ENCODE results near the gene DHRS1. TPM values are rescaled to one million over a fixed set of nuclear protein-coding genes. Genes with fewer than 3 reads are reported as not detected.

Gene DHRS1
- total RNA-seq, 1 donor from 2014 or later = 32.5 TPM

DNA sequence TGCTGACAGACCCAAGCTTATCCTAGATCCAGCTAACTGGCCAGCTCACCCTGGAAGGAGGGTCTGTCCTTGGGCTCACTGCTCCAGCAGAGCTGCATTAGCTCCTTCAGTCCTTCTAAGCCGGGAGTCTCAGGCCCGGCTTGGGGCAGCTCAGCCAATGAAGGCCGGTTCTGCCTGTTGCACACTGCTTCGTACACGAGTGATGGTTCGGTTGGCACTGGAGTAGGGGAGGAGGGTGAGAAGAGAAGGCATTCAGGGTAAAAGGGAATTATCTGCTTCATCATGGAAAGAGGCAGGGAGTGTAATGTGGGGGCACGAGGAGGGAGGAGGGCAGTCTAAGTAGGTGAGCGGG lies 38.2 kb upstream of the DHRS1 start:
- peaks cover 47% of the 10 kb centered on the region for H3K4me1 Mint-ChIP-seq
- ATAC-seq (ENCODE audit: low read depth) (no peak), DNase-seq (no peak)
- H3K27ac Mint-ChIP-seq = no peak overlapping the region
- H3K27me3 Mint-ChIP-seq = peaks cover 18% of the 10 kb centered on the region
- peak overlapping the region; percentile 32 for H3K4me3 Mint-ChIP-seq
- CTCF ChIA-PET = interaction anchor here (0.7 to 13.6 kb wide), 2 partner anchors 26 to 96 kb away, joined by 3 to 353 read pairs; partner anchors contain the start of genes CBLN3, KHNYN and LTB4R
- POLR2A ChIA-PET = interaction anchor here (1.0 to 11.5 kb wide), 3 partner anchors 93 to 104 kb away, joined by 3 to 216 read pairs (median 7); partner anchors contain the start of genes CBLN3, KHNYN and SDR39U1
- no peaks in the 10 kb centered on the region for H3K9me3 Mint-ChIP-seq
- intact Hi-C loops (cut with micrococcal nuclease) = loop anchor here (10.0 kb wide), 2 partner anchors 337 to 783 kb away; partner anchors contain the start of genes THTPA and ZFHX2
- H3K36me3 Mint-ChIP-seq (ENCODE audit: low read depth) = peaks cover 22% of the 10 kb centered on the region
- TF ChIP-seq, protein P1, sequence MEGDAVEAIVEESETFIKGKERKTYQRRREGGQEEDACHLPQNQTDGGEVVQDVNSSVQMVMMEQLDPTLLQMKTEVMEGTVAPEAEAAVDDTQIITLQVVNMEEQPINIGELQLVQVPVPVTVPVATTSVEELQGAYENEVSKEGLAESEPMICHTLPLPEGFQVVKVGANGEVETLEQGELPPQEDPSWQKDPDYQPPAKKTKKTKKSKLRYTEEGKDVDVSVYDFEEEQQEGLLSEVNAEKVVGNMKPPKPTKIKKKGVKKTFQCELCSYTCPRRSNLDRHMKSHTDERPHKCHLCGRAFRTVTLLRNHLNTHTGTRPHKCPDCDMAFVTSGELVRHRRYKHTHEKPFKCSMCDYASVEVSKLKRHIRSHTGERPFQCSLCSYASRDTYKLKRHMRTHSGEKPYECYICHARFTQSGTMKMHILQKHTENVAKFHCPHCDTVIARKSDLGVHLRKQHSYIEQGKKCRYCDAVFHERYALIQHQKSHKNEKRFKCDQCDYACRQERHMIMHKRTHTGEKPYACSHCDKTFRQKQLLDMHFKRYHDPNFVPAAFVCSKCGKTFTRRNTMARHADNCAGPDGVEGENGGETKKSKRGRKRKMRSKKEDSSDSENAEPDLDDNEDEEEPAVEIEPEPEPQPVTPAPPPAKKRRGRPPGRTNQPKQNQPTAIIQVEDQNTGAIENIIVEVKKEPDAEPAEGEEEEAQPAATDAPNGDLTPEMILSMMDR (IDR thresholded peaks at IDR 0.05) = no peak

DNA sequence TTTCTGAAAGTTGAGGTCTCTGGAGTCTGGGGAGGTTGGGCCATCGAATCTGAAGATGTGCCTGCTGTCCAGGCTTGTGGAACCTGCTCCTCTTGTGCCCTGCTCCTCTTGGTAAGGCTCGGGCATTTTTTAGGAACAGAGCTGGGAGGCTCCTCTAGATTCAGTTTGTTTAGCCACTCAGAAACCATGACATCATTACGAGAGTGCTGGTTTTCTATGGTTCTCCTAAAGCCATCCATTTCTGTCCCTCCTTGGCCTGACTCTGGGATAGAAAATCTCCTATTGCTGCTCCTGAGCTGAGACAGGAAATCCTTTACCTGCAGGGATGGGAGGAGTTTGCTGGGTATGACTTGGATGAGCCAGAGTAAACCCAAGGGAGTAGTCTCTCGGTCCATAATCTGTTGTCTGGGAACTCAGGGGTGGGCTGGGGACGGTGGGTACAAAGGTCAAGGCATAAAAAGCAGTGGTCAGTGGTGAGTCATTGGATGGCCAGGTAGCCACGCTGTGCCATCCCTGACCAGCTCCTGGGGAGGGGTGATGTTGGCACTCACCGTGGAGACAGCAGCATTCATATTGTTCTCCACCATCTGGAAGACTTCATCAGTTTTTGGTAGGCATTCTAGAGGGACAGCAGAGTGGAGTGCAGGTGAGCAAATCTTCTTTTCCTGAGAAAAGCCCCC lies 37.7 kb upstream of the DHRS1 start:
- Mint-ChIP-seq H3K36me3 (ENCODE audit: low read depth) (peaks cover 22% of the 10 kb centered on the region), H3K9me3 (no peaks in the 10 kb centered on the region), H3K4me3 (no peak overlapping the region), H3K27ac (no peak overlapping the region), H3K27me3 (peaks cover 18% of the 10 kb centered on the region), H3K4me1 (peaks cover 51% of the 10 kb centered on the region)
- TF ChIP-seq, protein P1 (IDR thresholded peaks at IDR 0.05) = no peak
- ChIA-PET CTCF (interaction anchor here (0.7 to 13.6 kb wide), 2 partner anchors 26 to 97 kb away, joined by 3 to 353 read pairs; partner anchors contain the start of genes CBLN3, KHNYN and LTB4R), POLR2A (interaction anchor here (1.0 to 11.5 kb wide), 2 partner anchors 94 to 99 kb away, joined by 3 to 216 read pairs; partner anchors contain the start of genes CBLN3 and KHNYN)
- intact Hi-C loops (cut with micrococcal nuclease) = loop anchor here (10.0 kb wide), 2 partner anchors 338 to 782 kb away; partner anchors contain the start of genes THTPA and ZFHX2
- ATAC-seq (ENCODE audit: low read depth) (no peak), DNase-seq (no peak)

DNA sequence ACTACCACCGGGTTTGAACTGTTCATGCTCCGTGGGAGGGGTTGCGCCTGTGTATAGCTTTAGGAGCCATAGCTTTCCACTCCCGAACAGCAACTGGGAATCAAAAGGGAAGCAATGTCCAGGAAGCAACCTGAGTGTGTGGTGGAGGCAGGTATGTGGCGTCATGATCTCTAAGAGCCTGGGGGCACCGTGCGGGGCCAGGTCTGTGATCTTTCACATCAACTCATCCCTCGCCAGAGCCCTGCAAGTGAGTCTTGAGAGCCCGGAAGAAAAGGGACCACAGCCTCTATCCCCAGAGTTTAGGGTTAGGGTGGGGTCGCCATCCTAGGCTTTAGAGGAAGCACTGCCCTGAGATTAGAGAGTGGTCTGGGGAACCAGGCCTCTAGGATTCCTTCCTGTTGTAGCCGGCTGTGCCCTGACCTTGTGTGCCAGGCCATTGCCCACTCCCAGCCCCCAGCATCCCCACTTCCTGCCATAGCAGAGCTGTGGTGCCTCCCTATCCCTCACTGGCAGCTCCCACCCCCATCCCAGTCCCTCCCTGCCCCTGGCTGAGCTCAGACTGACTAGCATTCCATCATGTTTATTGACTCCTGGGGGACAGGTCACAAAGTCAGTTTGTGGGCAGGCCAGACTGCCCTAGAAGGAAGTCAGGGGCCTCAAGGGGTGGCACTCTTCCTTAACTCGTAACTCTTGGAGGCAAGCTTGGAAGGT lies 36.0 kb upstream of the DHRS1 start:
- H3K27ac Mint-ChIP-seq = no peak overlapping the region
- H3K4me1 Mint-ChIP-seq = peaks cover 58% of the 10 kb centered on the region
- peak overlapping the region; percentile 38 for H3K4me3 Mint-ChIP-seq
- H3K36me3 Mint-ChIP-seq (ENCODE audit: low read depth) = peaks cover 22% of the 10 kb centered on the region
- TF ChIP-seq, protein P1 (IDR thresholded peaks at IDR 0.05) = no peak
- intact Hi-C loops (cut with micrococcal nuclease) = loop anchor here (10.0 kb wide), 2 partner anchors 339 to 781 kb away; partner anchors contain the start of genes THTPA and ZFHX2
- no peaks in the 10 kb centered on the region for H3K9me3 Mint-ChIP-seq
- ChIA-PET CTCF (interaction anchor here (1.1 to 13.6 kb wide), 2 partner anchors 74 to 98 kb away, joined by 3 to 353 read pairs; partner anchors contain the start of genes CBLN3 and KHNYN), POLR2A (interaction anchor here (1.1 to 11.5 kb wide), 4 partner anchors 30 to 101 kb away, joined by 3 to 216 read pairs (median 15); partner anchors contain the start of genes CBLN3 and KHNYN)
- peaks cover 14% of the 10 kb centered on the region for H3K27me3 Mint-ChIP-seq
- no peak for DNase-seq
- ATAC-seq (ENCODE audit: low read depth) = no peak

DNA sequence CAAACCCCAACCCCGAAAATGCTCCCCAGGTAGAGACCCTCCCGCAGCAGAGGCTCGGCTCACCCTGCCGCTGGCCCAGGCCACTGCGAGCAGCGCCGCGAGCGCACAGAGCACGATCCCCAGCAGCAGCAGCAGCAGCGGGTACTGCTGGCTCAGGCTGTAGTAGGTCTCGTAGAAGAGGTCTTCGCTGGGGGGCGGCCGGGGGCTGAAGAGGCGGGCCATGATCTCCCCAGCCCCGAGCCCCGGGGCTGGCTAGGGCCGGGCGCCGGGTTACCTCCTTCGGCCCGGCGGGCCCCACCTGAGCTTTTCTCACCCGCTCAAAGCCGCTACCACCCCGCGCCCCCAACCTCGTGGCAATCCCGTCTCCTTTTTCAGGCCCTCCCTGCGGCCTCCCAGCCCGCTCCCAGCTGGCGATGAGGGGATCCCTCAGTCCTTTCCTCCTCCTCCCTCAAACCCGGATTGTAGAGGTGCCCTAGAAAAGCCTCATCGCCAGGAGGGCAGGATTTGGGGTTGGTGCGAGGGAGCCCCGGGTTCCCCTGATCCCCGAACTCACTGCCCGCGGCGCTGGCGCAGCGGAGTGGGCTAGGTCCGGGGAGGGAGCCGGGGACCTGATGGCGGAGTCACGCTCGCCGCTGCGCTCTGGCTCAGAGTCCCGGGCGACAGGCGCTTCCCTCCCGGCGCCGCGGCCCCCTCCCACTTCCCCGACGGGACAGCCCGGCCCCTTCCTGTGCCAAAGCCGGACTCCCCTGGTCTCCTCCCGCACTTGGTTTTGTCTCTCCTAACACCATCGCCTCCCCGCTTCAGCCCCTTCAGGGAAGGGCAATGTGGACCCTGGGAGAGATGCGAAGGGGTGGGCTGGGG lies 35.1 kb upstream of the DHRS1 start, which contains the start of gene ADCY4:
Gene ADCY4, minus strand, starts transcription at position 641 of the 861 bp plus-strand sequence. Its CDS starts 419 bp downstream, at position 222.
- Mint-ChIP-seq H3K4me3 (peak within 1 kb of the TSS; percentile 41), H3K27me3 (peaks cover 14% of the 10 kb centered on the region), H3K4me1 (peaks cover 52% of the 10 kb centered on the region), H3K36me3 (ENCODE audit: low read depth) (peaks cover 21% of the 10 kb centered on the region), H3K9me3 (no peaks in the 10 kb centered on the region), H3K27ac (no peak within 1 kb of the TSS)
- intact Hi-C loops (cut with micrococcal nuclease) = loop anchor here (5.0 to 10.0 kb wide), 3 partner anchors 37 to 780 kb away; partner anchors contain the start of genes DHRS1, NOP9, THTPA and ZFHX2
- ATAC-seq (ENCODE audit: low read depth) (no peak), DNase-seq (peak; percentile 46)
- CTCF ChIA-PET = interaction anchor here (1.4 to 13.6 kb wide), 6 partner anchors 11 to 146 kb away, joined by 4 to 353 read pairs (median 18); partner anchors contain the start of genes CBLN3, IPO4 and KHNYN
- TF ChIP-seq, protein P1 (IDR thresholded peaks at IDR 0.05) = no peak
- POLR2A ChIA-PET = interaction anchor here (1.1 to 11.5 kb wide), 6 partner anchors 11 to 102 kb away, joined by 3 to 216 read pairs (median 16); partner anchors contain the start of genes CBLN3 and KHNYN

All from activated B cell treated with CpG ODN at 0.5 μM for 24 hours (primary cell).